Smooth muscle cell (in vitro differentiated cells): ENCODE results near the gene PRICKLE3. TPM values are rescaled to one million over a fixed set of nuclear protein-coding genes. Genes with fewer than 3 reads are reported as not detected.

Experiments used
- DNase-seq: peaks from one replicate; lab custom pipeline; 2025; ENCODE audit not compliant: unreplicated experiment; lab: John Stamatoyannopoulos, UW
- H2AFZ ChIP-seq: fragments of 200-600 bp; sonication (generic); 2 replicates; pipeline ENCODE4 v1.6.0; 2016; ENCODE audit warnings: antibody characterized with exemption, low read depth, mild to moderate bottlenecking
- H3F3A ChIP-seq: fragments of 200-600 bp; sonication (generic); 2 replicates; pipeline ENCODE4 v1.6.0; 2017; ENCODE audit warnings: antibody characterized with exemption, low read depth
- H3K27ac ChIP-seq: fragments of 200-600 bp; sonication (generic); 2 replicates; pipeline ENCODE4 v1.5.1; 2016; ENCODE audit warnings: low read depth, mild to moderate bottlenecking
- H3K27me3 ChIP-seq: fragments of 200-600 bp; sonication (generic); 2 replicates; pipeline ENCODE4 v1.6.1; 2016; ENCODE audit warnings: low read depth, mild to moderate bottlenecking
- H3K36me3 ChIP-seq: fragments of 200-600 bp; sonication (generic); 2 replicates; pipeline ENCODE4 v1.5.1; 2016; ENCODE audit warnings: low read depth
- H3K4me1 ChIP-seq: fragments of 200-600 bp; sonication (generic); 2 replicates; pipeline ENCODE4 v1.5.1; 2016; ENCODE audit warnings: low read depth
- H3K4me2 ChIP-seq: fragments of 200-600 bp; sonication (generic); 2 replicates; pipeline ENCODE4 v1.6.0; 2016; ENCODE audit warnings: mild to moderate bottlenecking
- H3K4me3 ChIP-seq: fragments of 200-600 bp; sonication (generic); 2 replicates; pipeline ENCODE4 v1.5.1; 2016; ENCODE audit warnings: mild to moderate bottlenecking
- H3K79me2 ChIP-seq: fragments of 200-600 bp; sonication (generic); 2 replicates; pipeline ENCODE4 v1.6.0; 2016; ENCODE audit warnings: low read depth, mild to moderate bottlenecking
- H3K9ac ChIP-seq: fragments of 200-600 bp; sonication (generic); 2 replicates; pipeline ENCODE4 v1.6.0; 2016; ENCODE audit warnings: low read depth
- H3K9me3 ChIP-seq: fragments of 200-600 bp; sonication (generic); replicated peaks from 2 replicates; pipeline ENCODE4 v1.5.1; 2016; ENCODE audit warnings: low read depth
- H4K20me1 ChIP-seq: fragments of 200-600 bp; sonication (generic); 2 replicates; pipeline ENCODE4 v1.6.0; 2016; ENCODE audit warnings: low read depth
- CTCF ChIP-seq: fragments of 200-600 bp; sonication (generic); IDR thresholded peaks from 2 replicates; pipeline ENCODE4 v1.5.1; 2017; ENCODE audit warnings: borderline replicate concordance, mild to moderate bottlenecking, antibody characterized with exemption; ENCODE audit not compliant: insufficient read depth, poor library complexity, severe bottlenecking
- WGBS: methylation state at CpG from one replicate; pipeline ENCODE4 v1.1.7; 2016; ENCODE audit warnings: low lambda C conversion rate; 5-methylcytosine and 5-hydroxymethylcytosine counted together
- polyA plus RNA-seq: library from polyadenylated mRNA; unstranded; fragments of >200 nt; fragmentation: Nextera tagmentation; extraction: Ambion mirVana; gene quantifications from 2 replicates; pipeline ENCODE4 v1.2.1, GENCODE V29; 2016
- total RNA-seq: library from RNA; depleted of rRNA; stranded (reverse); fragments of >200 nt; gene quantifications from 2 replicates; pipeline ENCODE4 v1.2.3, GENCODE V29; 2014

PRICKLE3 gene
- total and polyA plus RNA-seq, 2 experiments from 2014 or later: 11.3 to 11.5 TPM

- H3K79me2 ChIP-seq: no peaks in the 10 kb centered on the region
- H3F3A ChIP-seq: peaks cover 4% of the 10 kb centered on the region
These were observed 21.4 kb downstream of the PRICKLE3 start for GRCh38 chrX:49164589-49165360.

DNA sequence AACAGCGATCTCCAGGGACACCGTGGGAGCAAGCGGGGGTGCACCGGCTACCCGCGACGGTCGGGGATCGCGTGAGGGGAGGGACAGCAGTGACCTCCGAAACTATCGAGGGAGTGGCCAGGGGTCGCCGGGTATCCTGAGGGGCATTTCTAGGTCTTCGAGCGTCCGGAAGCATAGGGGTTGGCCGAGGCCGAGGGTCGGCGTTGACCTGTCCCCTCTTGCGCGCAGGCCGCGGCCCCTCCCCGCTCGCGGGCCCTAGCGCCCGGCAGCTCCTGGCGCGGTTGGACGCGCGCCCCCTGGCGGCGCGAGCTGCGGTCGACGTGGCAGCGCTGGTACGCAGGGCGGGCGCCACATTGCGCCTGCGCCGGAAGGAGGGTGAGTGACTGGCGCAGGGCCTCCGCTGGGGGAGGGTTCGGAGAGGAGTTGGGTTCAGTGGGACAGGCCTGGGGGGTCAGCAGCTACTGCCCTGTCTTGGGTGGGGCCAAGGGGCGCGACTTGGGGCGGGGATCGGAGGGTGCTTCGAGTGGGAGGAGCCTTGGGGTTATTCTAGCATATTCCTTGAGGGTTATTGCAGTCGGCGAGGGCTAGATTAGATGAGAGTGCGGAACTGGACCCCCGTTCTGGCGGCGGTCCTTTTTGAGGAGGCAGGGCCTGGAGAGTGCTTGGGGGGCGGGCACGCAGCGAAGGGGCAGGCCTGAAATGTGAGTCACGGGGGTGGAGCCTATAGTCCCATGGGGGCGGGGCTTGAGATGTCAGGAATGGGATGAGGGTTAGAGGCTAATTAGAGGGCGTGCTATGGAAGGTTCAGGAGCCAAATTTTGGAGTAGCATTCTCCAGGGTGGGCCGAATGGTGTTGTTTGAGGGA lies 22.4 kb downstream of the PRICKLE3 start:
- H3K27me3 ChIP-seq: no peaks in the 10 kb centered on the region
- WGBS: 54% methylated on average over 67 of the region's 69 CpGs
- peak; percentile 69 for DNase-seq

More at GRCh38 chrX:49164589-49165360, 21.4 kb downstream of the PRICKLE3 start:
- Histone ChIP-seq H3K27me3 (no peaks in the 10 kb centered on the region), H3K4me2 (no peak overlapping the region), H3K4me3 (no peak overlapping the region), H3K27ac (no peak overlapping the region), H3K4me1 (peaks cover 5% of the 10 kb centered on the region), H4K20me1 (no peaks in the 10 kb centered on the region), H3K36me3 (no peaks in the 10 kb centered on the region), H3K9ac (no peak overlapping the region), H2AFZ (no peak overlapping the region), H3K9me3 (no peaks in the 10 kb centered on the region)
- TF ChIP-seq CTCF: no peak
- DNase-seq: no peak
- WGBS: 90% methylated on average over 31 of the region's 31 CpGs

DNA sequence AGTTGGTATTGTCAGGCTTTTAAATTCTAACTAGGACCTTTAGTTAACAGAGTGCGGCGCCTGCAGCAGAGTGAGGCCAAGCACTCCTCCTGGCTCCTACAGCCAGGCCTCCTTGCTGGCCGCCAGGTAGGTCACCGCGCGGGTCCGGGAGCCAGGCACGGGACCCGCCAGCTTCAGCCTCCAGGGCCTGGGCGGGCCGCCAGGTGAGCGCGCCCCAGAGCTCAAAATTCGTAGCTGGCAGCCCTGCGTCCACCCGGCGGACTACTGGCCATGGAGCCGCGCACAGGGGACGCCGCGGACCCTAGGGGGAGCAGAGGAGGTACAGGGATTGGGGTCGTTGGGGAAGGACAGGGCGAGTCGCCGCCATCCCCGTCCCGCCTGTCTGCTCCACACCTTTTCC lies 23.6 kb downstream of the PRICKLE3 start, which contains the start of gene MAGIX:
MAGIX (plus strand) TSS at position 139 of the 400 bp plus-strand sequence; CDS start at position 271, 132 bp downstream.
- H3K9ac ChIP-seq: no peak within 1 kb of the TSS
- TF ChIP-seq CTCF: no peak
- H3K4me2 ChIP-seq: peak within 1 kb of the TSS; percentile 79

More for the DNA sequence above, 22.4 kb downstream of the PRICKLE3 start:
- peak overlapping the region; percentile 40 for H3K4me3 ChIP-seq
- peak overlapping the region; percentile 63 for H3K9ac ChIP-seq
- H3K9me3 ChIP-seq: no peaks in the 10 kb centered on the region
- peak overlapping the region; percentile 72 for H3K27ac ChIP-seq
- no peaks in the 10 kb centered on the region for H3F3A ChIP-seq
- H4K20me1 ChIP-seq: no peaks in the 10 kb centered on the region
- peak; percentile 66 for TF ChIP-seq CTCF
- no peaks in the 10 kb centered on the region for H3K79me2 ChIP-seq
- peaks cover 5% of the 10 kb centered on the region for H3K4me1 ChIP-seq
- H3K36me3 ChIP-seq: no peaks in the 10 kb centered on the region
- no peak overlapping the region for H2AFZ ChIP-seq
- peak overlapping the region; percentile 79 for H3K4me2 ChIP-seq

More for the DNA sequence above, 23.6 kb downstream of the PRICKLE3 start, which contains the start of gene MAGIX:
- Histone ChIP-seq H2AFZ (no peak within 1 kb of the TSS), H3K9me3 (no peaks in the 10 kb centered on the region), H3F3A (no peaks in the 10 kb centered on the region), H4K20me1 (no peaks in the 10 kb centered on the region), H3K4me3 (peak within 1 kb of the TSS; percentile 40), H3K36me3 (no peaks in the 10 kb centered on the region), H3K79me2 (no peaks in the 10 kb centered on the region), H3K4me1 (peaks cover 5% of the 10 kb centered on the region), H3K27ac (no peak within 1 kb of the TSS), H3K27me3 (no peaks in the 10 kb centered on the region)
- DNase-seq: no peak
- 66% methylated on average over 28 of the region's 28 CpGs for WGBS
